ENCODE results near the gene CSKMT.
"Not testable (repeated sequence)": the region's sequence is repeated elsewhere in the genome, so short reads cannot be mapped to it uniquely, and the experiment has no call there.

The CSKMT gene

GRCh38 chr11:62656796-62657429, 8.2 kb upstream of the CSKMT start:
- no peak for DNase-seq

- DNase-seq = peak; percentile 87
Observed at GRCh38 chr11:62664405-62665074, 572 bp upstream of the CSKMT start.

- peak; percentile 63 for DNase-seq
Observed at GRCh38 chr11:62665599-62666258, 617 bp downstream of the CSKMT start.

GRCh38 chr11:62666259-62666926, 1.3 kb downstream of the CSKMT start:
- DNase-seq = no peak

GRCh38 chr11:62667460-62667859, 2.3 kb downstream of the CSKMT start:
- DNase-seq = no peak

GRCh38 chr11:62669420-62670161, 4.5 kb downstream of the CSKMT start:
- no peak for DNase-seq

GRCh38 chr11:62671236-62671607, 6.1 kb downstream of the CSKMT start:
- DNase-seq = peak; percentile 80

GRCh38 chr11:62671608-62672389, 6.7 kb downstream of the CSKMT start, which contains the start of the genes LBHD1 and UQCC3:
TSS of gene LBHD1 (minus strand) at chr11:62672267. CDS start at chr11:62670031, 2,236 bp downstream.
TSS of gene UQCC3 (plus strand) at chr11:62671673. CDS start at chr11:62671746, 73 bp downstream.
- peak; percentile 89 for DNase-seq

GRCh38 chr11:62673196-62673525, 8.0 kb downstream of the CSKMT start:
- no peak for DNase-seq

- DNase-seq = not testable (repeated sequence)
Observed at GRCh38 chr11:62675415-62675814, 10.3 kb downstream of the CSKMT start.

- no peak for DNase-seq
Observed at GRCh38 chr11:62676698-62677097, 11.6 kb downstream of the CSKMT start.

- DNase-seq = no peak
Observed at GRCh38 chr11:62677156-62677555, 12.0 kb downstream of the CSKMT start.

GRCh38 chr11:62677714-62678113, 12.6 kb downstream of the CSKMT start:
- DNase-seq = no peak

- no peak for DNase-seq
Observed at GRCh38 chr11:62678433-62678769, 13.3 kb downstream of the CSKMT start.

GRCh38 chr11:62678770-62679696, 13.9 kb downstream of the CSKMT start, which contains the start of gene UBXN1:
TSS of gene UBXN1 (minus strand) at chr11:62679073. CDS start at chr11:62678923, 150 bp downstream.
- peak; percentile 90 for DNase-seq

- DNase-seq = peak; percentile 40
Observed at GRCh38 chr11:62680825-62681240, 15.7 kb downstream of the CSKMT start.

GRCh38 chr11:62682518-62682917, 17.4 kb downstream of the CSKMT start:
- no peak for DNase-seq

- no peak for DNase-seq
Observed at GRCh38 chr11:62687508-62688396, 22.6 kb downstream of the CSKMT start.

GRCh38 chr11:62688491-62688890, 23.4 kb downstream of the CSKMT start:
- no peak for DNase-seq

All from NCI-H1092 treated with DMSO at 0.1 percent for 48 hours (cell line).